Progenitor cell of endocrine pancreas (in vitro differentiated cells): ENCODE measurements around the gene TOPBP1. TPM values are rescaled to one million over a fixed set of nuclear protein-coding genes. Genes with fewer than 3 reads are reported as not detected.

Source experiments
- DNase-seq: peaks from one replicate; pipeline ENCODE4 v3.0.0; 2021; ENCODE audit warnings: low spot score; ENCODE audit not compliant: unreplicated experiment
- H3K27ac Mint-ChIP-seq: 2 replicates; pipeline ENCODE4 v1.8.0; 2021; ENCODE audit warnings: mild to moderate bottlenecking, moderate library complexity, mixed read lengths
- H3K27me3 Mint-ChIP-seq: 2 replicates; pipeline ENCODE4 v1.8.0; 2021; ENCODE audit warnings: mixed read lengths
- H3K36me3 Mint-ChIP-seq: 2 replicates; pipeline ENCODE4 v1.8.0; 2022; ENCODE audit warnings: mixed read lengths; ENCODE audit not compliant: insufficient read depth
- H3K4me1 Mint-ChIP-seq: 2 replicates; pipeline ENCODE4 v1.8.0; 2021; ENCODE audit warnings: low read depth, mixed read lengths
- H3K4me3 Mint-ChIP-seq: 2 replicates; pipeline ENCODE4 v1.8.0; 2021; ENCODE audit warnings: low read depth, mild to moderate bottlenecking, moderate library complexity, mixed read lengths
- H3K9me3 Mint-ChIP-seq: 2 replicates; pipeline ENCODE4 v1.8.0; 2021; ENCODE audit warnings: low read depth, mixed read lengths
- CTCF ChIP-seq: fragments of 200-600 bp; sonication (generic); IDR thresholded peaks from one replicate; pipeline ENCODE4 v1.5.0; 2021; ENCODE audit warnings: antibody characterized with exemption, mild to moderate bottlenecking; ENCODE audit not compliant: unreplicated experiment
- total RNA-seq: library from RNA; stranded (reverse); gene quantifications from 2 replicates; pipeline ENCODE4 v1.2.1, GENCODE V29; 2021

The TOPBP1 gene
- total RNA-seq, 1 donor from 2014 or later, result 51.8 TPM

- no peak overlapping the region for H3K4me3 Mint-ChIP-seq
- peaks cover 4% of the 10 kb centered on the region for H3K4me1 Mint-ChIP-seq
- DNase-seq, result no peak
- no peaks in the 10 kb centered on the region for H3K9me3 Mint-ChIP-seq
- H3K27ac Mint-ChIP-seq, result no peak overlapping the region
- peaks cover 4% of the 10 kb centered on the region for H3K36me3 Mint-ChIP-seq
- TF ChIP-seq CTCF, result no peak
- no peaks in the 10 kb centered on the region for H3K27me3 Mint-ChIP-seq
Observed at GRCh38 chr3:133595341-133595740, 66.4 kb downstream of the TOPBP1 start.

- DNase-seq, result no peak
- TF ChIP-seq CTCF, result no peak
- peaks cover 16% of the 10 kb centered on the region for H3K36me3 Mint-ChIP-seq
- peak overlapping the region; percentile 78 for H3K27ac Mint-ChIP-seq
- H3K27me3 Mint-ChIP-seq, result no peaks in the 10 kb centered on the region
- no peaks in the 10 kb centered on the region for H3K9me3 Mint-ChIP-seq
- peaks cover 4% of the 10 kb centered on the region for H3K4me1 Mint-ChIP-seq
- no peak overlapping the region for H3K4me3 Mint-ChIP-seq
Observed at GRCh38 chr3:133593243-133593642, 68.5 kb downstream of the TOPBP1 start.

GRCh38 chr3:133592843-133593242, 68.9 kb downstream of the TOPBP1 start:
- no peak overlapping the region for H3K4me3 Mint-ChIP-seq
- H3K4me1 Mint-ChIP-seq, result peaks cover 3% of the 10 kb centered on the region
- H3K27ac Mint-ChIP-seq, result peak overlapping the region; percentile 78
- no peak for DNase-seq
- no peak for TF ChIP-seq CTCF
- peaks cover 20% of the 10 kb centered on the region for H3K36me3 Mint-ChIP-seq
- H3K27me3 Mint-ChIP-seq, result no peaks in the 10 kb centered on the region
- no peaks in the 10 kb centered on the region for H3K9me3 Mint-ChIP-seq

GRCh38 chr3:133591271-133591742, 70.4 kb downstream of the TOPBP1 start:
- H3K4me3 Mint-ChIP-seq, result no peak overlapping the region
- H3K27ac Mint-ChIP-seq, result no peak overlapping the region
- peaks cover 3% of the 10 kb centered on the region for H3K4me1 Mint-ChIP-seq
- H3K9me3 Mint-ChIP-seq, result no peaks in the 10 kb centered on the region
- no peak for TF ChIP-seq CTCF
- H3K27me3 Mint-ChIP-seq, result no peaks in the 10 kb centered on the region
- DNase-seq, result no peak
- peaks cover 22% of the 10 kb centered on the region for H3K36me3 Mint-ChIP-seq

- TF ChIP-seq CTCF, result no peak
- DNase-seq, result no peak
- H3K27me3 Mint-ChIP-seq, result no peaks in the 10 kb centered on the region
- no peaks in the 10 kb centered on the region for H3K9me3 Mint-ChIP-seq
- no peak overlapping the region for H3K4me3 Mint-ChIP-seq
- H3K27ac Mint-ChIP-seq, result no peak overlapping the region
- H3K4me1 Mint-ChIP-seq, result peaks cover 3% of the 10 kb centered on the region
- peaks cover 25% of the 10 kb centered on the region for H3K36me3 Mint-ChIP-seq
Observed at GRCh38 chr3:133589503-133589902, 72.2 kb downstream of the TOPBP1 start.
